NCI-H1417 treated with DMSO at 0.1 percent for 48 hours (cell line): ENCODE data around the gene PLA2G4C.
"Not testable (repeated sequence)": the region's sequence is repeated elsewhere in the genome, so short reads cannot be mapped to it uniquely, and the experiment has no call there.

Experiments used
- DNase-seq: peaks from one replicate; lab custom pipeline; 2025; lab: John Stamatoyannopoulos, UW

PLA2G4C gene

DNA sequence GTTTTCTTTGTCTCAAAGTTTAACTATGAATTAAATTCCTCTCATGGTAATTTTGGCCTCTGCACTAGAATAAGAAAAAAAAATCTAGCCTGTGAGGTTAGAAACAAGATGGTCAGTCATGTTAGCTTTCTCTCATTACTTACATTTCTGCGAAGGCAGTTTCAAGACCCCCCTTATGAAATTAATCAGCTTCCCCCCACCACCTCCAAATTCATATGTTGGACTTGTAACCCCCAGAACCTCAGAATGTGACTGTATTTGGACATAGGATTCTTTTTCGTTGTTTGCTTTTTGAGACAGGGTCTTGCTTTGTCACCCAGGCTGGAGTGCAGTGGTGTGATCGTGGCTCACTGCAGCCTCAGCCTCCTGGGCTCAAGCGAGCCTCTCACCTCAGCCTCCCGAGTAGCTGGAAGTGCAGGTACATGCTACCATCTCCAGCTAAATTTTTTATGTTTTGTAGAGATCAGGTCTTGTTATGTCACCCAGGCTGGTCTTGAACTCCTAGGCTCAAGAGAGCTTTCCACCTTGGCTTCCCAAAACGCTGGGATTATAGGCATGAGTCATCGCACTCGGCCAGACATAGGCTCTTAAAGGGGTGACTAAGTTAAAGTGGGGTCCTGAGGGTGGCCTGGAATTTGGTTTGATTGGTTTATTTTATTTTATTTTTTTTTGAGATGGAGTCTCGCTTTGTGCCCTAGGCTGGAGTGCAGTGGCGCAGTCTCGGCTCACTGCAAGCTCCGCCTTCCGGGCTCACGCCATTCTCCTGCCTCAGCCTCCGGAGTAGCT lies 1.4 kb downstream of the PLA2G4C start:
- DNase-seq = no peak

DNA sequence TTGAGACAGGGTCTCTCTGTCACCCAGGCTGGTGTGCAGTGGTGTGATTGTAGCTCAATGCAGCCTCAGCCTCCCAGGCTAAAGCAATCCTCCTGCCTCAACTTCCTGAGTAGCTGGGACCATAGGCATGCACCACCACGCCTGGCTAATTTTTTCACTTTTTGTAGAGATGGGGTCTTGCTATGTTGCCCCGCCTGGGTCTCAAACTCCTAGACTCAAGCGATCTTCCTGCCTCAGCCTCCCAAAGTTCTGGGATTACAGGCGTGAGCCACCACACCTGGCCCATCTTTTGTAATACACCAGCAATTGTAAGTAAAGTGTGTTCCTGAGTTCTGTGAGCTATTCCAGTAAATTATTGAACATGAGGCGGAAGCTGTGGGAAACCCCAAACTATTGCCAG lies 6.7 kb downstream of the PLA2G4C start:
- DNase-seq = no peak

DNA sequence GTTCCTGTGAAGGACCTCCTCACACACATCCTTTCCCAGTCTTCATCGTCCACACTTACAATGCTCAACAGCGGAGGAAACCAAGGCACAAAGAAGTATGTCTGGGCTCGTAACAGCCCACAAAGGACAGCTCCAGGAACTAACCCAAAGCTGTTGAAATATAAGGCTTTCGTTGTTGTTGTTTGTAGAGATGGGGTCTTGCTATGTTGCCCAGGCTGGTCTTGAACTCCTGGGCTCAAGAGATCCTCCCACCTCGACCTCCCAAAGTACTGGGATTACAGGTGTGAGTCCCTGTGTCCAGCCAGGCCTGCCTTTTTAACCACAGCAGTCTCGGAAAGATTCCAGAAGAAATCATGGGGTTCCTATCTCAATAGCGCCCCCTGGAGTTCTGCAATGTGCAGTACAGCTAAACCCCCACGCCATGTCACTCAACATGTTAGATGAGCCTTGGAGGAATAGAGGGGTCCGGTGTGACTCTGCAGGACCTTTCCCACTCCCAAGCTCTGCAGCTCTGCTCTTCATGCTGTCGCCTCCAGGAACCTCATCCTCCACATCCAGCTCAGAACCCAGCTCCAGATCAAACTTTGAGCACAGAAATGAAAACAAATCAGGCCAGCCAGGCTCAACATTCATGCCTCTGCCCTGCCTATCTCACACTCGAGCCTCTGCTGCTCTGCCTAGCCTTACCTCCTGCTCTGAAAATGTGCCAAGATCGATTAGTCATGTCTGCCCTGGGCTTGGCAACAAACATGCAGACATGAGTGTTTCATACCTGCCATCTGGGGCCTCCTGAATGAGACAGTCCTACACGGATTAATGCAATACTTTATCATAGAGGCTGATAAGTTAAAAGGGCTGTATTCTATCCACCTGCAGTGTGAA lies 7.5 kb downstream of the PLA2G4C start:
- DNase-seq = no peak

DNA sequence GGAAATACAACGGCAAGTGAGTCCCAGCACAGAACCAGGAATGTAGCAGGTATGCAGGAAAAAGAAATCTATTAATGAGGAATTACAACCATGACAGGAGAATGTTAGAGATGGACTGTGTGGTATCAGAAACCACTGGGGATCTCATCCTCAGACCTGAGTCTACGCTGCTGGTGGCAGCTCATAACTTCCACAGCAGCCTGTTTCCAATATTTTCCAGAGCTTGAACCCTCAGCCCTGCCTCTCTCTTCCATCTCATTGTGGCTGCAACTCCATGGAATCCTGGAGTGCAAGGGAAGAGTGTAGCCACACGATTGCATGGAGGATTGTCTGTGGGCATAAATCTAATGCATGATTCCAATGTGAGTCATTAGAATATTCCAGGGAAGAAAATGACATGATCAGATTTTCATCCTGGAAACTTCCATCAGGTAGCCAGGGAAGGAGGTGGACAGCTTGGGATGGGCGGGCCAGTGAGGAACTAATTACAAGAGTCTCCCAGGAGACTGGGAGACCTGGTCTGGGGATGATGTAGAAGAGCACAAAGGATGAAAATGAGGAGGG lies 14.9 kb downstream of the PLA2G4C start:
- no peak for DNase-seq

DNA sequence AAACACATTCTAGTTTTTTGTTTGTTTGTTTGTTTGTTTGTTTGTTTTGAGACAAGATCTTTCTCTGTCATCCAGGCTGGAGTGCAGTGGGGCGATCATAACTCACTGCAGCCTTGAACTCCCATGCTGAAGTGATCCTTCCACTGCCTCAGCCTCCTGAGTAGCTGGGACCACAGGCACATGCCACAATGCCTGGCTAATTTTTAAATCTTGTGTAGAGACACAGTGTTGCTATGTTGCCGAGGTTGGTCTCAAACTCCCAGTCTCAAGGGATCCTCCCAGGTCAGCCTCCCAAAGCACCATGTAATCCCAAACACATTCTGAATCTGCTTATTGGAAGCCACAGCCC lies 15.8 kb downstream of the PLA2G4C start:
- no peak for DNase-seq

DNA sequence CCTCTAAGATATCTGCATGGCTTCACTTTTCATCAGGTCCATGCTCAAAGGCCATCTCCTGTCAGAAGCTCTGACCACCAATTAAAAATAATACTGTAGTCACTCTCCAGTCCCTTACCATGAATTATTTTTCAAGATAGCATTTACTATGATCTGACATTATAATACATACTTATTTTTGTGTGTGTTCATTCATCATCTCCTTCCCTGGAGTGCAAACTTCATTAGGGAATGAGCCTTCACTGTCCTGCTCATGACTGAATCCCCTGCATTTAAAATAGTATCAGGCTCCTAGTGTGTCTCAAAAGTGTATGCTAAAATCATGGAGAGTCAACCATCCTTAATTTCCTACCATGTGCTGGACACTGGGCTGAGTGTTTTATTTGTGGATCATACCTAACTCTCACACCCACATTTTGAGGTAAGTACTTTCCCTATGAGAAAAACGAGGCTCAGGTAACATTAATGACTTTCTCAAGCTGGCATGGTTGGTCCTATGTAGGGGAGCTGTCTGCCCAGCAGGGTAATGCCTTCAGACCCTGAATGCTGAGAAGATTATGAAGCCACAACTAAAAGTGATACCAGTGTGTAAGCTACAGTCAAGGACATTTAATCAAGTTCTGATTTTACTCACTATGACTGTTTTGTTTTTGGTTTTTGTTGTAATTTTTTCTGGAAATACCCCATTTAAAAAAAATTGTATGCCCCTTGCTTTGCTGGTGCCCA lies 16.3 kb downstream of the PLA2G4C start:
- no peak for DNase-seq

DNA sequence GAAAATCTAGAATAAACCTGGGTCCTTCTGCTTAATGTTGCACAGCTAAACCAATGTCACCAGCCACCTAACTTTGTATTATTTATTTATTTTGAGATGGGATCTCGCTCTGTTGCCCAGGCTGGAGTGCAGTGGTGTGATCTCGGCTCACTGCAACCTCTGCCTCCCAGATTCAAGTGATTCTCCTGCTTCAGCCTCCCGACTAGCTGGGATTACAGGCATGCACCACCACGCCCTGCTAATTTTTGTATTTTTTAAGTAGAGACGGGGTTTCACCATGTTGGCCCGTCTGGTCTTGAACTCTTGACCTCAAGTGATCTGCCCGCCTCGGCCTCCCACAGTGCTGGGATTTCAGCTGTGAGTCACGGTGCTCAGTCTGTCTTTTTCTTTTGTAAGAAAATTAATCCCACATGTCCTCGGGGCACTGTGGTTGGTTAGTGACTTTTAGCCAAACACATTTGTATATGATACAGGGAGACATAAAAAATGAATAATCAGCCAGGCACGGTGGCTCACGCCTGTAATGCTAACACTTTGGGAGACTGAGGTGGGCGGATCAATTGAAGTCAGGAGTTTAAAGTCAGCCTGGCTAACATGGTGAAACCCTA lies 19.4 kb downstream of the PLA2G4C start:
- not testable (repeated sequence) for DNase-seq

DNA sequence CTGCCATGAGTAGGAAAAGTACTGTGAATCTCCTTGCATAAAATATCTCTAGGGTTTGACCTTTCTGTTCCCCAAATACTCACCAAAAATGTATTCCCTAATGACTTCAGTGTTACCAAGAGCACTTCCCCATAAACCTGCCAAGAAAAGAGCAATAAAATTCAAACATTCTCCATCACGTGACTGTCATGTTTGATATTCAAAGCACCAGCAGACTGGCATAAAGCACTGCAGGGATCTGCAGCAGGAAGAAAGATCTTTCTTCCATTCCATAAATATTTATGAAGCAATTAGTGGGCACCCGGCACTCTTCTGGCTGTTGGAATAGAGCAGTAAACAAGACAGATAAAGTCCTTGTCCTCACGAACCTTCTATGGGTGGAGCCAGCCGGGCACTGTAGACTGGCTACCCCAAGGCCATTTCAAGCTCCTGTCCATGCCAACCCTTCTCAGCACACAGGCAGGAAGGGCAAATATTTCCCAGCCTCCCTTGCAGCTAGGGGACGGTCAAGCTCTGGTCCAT lies 20.3 kb downstream of the PLA2G4C start:
- DNase-seq = no peak

DNA sequence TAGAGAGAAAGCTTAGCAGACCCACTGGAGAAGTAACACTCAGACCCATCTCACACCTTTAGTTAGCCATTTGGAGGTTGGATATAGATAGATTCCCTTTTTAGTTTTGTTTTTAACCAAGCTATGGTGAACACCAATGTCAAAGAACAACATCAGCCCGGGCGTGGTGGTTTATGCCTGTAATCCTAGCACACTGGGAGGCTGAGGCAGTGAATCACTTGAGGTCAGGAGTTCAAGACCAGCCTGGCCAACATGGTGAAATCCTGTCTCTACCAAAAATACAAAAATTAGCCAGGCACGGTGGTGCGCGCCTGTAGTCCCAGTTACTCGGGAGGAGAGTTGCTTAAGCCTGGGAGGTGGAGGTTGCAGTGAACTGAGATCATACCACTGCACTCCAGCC lies 21.6 kb downstream of the PLA2G4C start:
- not testable (repeated sequence) for DNase-seq

DNA sequence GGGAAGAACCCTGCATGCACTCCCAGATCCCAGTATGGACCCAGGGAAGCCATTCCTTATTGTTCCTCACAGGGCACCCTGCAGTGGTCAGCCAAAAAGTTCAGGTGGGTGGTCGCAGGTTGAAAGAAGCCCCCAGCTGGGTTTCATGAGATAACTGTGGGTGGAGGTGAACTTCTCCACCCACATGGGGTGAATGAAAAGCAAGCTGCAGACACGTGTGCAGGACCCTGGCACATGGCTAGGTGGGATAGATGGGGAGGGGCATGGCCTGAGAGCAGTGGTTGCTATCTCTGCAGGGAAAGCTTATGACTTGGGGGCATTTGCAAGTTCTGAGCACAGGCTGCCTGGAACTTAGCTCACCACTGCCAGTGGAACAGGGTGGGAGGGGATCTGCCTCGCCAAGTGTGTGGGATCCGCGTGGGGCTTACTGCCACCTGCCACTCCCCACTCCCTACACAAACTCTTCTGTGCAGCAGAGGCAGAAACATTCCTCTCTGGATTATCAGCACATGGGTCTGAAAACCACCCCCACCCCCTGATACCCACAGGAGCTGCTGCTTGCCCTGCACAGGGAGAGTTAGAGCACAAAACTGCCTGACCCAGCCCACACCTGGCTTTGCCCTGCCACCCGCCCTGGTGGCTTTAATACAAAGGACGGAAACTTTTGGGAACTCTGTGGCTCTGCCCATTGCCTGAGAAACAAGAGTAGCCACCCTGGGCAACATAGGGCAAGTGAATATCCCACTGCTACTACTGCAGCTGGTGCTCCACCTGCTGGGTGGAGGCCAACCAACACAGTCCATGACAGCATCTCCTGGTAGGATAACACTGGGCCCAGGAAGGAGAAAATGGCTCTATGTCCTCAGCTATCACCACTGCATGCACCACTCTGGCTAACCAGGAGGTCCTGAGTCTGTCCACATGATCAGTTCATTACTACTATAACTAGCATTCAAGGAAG lies 24.4 kb downstream of the PLA2G4C start:
- no peak for DNase-seq

DNA sequence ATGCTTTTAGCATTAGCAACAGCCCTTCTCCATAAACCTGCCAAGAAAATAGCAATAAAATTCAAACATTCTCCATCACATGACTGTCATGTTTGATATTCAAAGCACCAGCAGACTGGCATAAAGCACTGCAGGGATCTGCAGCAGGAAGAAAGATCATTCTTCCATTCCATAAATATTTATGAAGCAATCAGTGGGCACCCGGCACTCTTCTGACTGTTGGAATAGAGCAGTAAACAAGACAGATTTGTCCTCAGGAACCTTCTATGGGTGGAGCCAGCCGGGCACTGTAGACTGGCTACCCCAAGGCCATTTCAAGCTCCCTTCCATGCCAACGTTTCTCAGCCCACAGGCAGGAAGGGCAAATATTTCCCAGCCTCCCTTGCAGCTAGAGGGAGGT lies 25.5 kb downstream of the PLA2G4C start:
- no peak for DNase-seq

DNA sequence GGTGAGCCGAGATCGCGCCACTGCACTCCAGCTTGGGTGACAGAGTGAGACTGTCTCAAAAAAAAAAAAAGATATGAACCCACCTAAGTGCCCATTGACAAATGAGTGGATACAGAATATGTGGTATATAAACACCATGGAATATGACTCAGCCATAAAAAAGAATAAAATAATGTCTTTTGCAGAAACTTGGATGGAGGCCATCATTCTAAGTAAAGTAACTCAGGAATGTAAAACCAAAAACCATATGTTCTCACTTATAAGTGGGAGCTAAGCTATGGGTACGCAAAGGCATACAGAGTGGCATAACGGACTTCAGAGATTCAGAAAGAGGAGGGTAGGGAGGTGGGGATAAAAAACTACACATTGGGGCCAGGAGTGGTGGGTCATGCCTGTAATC lies 29.5 kb downstream of the PLA2G4C start:
- DNase-seq = no peak

DNA sequence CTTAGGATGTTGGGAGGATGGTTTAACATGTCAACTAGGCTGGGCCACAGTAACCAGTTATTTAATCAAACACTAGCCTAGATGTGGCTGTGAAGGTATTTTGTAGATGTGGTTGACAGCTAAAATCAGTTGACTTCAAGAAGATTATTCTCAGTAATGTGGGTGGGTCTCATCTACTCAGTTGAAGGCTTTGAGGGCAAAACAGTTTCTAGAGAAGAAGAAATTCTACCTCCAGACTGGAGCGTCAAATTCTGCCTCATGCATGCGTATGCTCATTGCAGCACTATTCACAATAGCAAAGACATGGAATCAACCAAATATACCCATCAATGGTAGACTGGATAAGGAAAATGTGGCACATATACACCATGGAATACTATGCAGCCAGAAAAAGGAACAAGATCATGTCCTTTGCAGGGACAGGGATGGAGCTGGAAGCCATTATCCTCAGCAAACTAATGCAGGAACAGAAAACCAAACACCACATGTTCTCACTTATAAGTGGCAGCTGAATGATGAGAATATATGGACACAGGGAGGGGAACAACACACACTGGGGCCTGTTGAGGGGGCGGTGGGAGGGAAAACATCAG lies 40.3 kb downstream of the PLA2G4C start:
- DNase-seq = not testable (repeated sequence)

DNA sequence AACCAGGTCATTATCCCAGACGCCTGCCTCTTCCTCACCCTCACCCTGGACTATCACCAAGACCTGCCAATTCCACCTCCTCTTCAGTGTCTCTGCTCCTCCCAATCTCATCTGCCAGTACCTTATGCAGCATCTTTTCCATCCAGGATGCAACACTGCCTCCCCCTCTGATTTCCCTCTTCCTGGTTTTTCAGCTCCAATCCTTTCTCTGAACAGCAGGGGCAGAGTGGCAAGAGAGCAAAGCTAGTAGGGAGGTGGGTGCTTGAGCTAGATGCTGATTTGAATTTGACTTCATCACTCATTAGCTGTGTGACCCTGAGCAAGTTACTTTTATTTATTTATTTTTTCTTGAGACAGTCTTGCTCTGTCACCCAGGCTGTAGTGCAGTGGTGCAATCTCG lies 41.2 kb downstream of the PLA2G4C start:
- DNase-seq = no peak

DNA sequence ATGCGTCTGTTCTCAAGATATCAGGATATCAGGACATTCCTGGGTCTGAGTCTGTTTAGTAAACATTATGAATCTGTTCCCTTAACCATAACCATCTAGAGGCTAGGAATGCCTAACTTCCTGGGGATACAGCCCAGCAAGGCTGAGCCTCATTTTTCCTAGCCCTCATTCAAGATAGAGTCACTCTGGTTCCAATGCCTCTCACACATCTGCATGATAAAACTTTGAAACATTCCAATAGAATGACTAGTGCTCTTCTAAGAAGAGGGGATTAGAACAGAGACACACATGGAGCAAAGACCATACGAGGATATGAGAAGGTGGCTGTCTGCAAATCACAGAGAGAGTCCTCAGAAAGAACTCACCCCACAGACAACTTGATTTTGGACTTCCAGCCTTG lies 46.1 kb downstream of the PLA2G4C start:
- no peak for DNase-seq

DNA sequence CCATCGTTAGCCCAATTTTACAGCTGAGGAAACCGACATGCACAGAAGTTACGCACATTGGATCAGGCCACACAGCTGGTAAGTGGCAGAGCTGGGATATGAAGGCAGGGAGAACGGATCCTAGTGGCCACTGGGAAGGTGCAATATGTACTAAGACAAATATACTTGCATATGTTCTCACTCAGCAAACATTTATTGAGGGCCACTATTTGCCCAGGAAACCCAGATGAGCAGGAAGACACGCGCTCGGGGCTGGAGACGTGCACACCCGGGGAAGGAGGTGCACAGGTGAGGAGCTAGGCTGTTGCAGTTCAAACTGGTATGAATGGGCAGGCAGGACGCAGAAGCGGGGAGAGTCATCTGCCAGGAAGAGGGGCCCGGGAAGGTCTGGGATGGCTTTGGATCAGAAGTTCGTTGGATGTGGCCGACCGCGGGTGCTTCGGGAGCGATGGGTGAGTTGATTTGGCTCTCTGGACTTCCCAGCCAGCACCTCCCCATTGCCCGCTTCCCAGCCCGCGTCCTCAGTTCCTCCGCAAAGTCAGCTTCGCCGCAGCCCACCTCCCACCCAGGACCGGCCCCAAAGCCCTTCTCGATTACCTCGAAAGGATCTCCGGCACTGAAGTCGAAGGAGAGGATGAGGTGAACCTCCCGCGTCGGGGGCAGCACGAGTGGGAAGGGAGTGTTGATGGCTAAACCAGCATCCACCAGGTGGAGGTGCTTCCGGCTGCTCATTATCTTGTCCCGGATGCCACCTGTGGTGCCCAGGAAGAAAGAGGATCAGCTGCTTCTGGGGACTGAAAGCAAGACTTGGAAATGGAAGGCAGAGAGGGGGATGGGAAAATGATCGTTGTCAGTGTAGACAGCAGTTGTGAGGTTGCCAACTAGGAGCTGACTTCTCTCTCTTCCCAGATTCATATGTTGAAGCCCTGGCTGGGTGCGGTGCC lies 48.9 kb downstream of the PLA2G4C start:
- no peak for DNase-seq

DNA sequence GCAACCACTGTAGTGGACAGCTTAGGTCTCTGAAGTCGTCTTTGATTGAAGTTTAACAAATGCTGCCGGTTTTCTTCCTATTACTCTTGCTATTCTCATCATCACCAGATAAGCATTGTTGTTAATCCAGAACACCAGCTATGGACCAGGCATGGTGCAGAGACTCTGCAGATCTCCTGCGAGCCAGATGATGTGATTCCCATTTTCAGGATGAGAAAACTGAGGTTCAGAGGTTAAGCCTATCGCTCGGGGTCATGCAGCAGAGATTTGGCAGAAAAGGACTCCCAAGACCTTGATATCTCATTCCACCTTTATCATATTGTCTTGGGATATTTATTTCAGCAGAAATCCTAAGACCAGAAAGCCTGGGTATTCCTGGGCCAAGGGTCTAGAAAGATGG lies 50.2 kb downstream of the PLA2G4C start:
- DNase-seq = no peak

DNA sequence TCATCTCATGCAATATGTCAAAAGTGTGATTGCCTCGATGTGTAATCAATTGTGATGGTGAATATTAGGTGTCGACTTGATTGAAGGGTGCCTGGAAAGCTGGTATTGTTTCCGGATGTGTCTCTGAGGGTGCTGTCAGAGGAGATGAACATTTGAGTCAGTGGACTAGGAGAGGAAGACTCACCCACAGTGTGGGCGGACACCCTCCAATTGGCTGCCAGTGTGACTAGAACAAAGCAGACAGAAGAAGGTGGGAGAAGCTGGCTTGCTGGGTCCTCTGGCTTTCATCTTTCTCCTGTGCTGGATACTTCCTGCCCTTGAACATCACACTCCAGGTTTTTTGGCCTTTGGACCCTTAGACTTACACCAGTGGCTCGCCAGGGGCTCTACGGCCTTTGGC lies 51.3 kb downstream of the PLA2G4C start:
- DNase-seq = no peak

DNA sequence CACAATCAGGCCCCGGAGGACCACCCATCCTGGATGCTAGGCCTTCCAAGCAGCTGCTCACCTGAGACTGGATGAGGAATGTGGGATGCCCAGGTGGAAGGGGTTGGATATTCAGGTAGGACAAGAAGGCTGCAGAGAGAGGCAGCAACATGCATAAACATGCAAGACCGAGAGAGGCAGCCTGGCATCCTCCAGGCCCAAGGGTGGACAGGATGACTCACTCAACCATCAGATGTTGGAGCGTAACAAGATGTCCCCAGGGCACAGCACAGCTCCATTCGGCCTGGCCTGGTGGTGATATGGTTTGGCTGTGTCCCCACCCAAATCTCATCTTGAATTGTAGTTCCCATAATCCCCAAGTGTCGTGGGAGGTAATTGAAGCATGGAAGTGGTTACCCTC lies 56.8 kb downstream of the PLA2G4C start:
- DNase-seq = no peak
